OCI-LY3 (cell line): ENCODE results near the gene CMIP.

Source experiments
- H2AFZ ChIP-seq: fragments of 200-600, 300-600 bp; shearing (Covaris generic); 2 replicates; pipeline ENCODE4 v1.6.0; 2014; ENCODE audit warnings: antibody characterized with exemption, low read depth, low read length
- H3K27ac ChIP-seq: fragments of 200-600, 300-600 bp; sonication (generic); 2 replicates; pipeline ENCODE4 v1.5.1; 2014; ENCODE audit warnings: mild to moderate bottlenecking, low read length, moderate library complexity, mixed read lengths
- H3K27me3 ChIP-seq: fragments of 200-600, 300-600 bp; sonication (generic); 2 replicates; pipeline ENCODE4 v1.6.1; 2014; ENCODE audit warnings: low read depth, low read length, mixed read lengths
- H3K36me3 ChIP-seq: fragments of 200-600, 300-600 bp; sonication (generic); replicated peaks from 2 replicates; pipeline ENCODE3; 2014; ENCODE audit warnings: low read depth, low read length, mixed read lengths
- H3K4me1 ChIP-seq: fragments of 300-600, 200-600 bp; sonication (generic); 2 replicates; pipeline ENCODE4 v1.6.1; 2014; ENCODE audit warnings: low read length, mixed read lengths
- H3K4me2 ChIP-seq: fragments of 200-600, 300-600 bp; sonication (generic); 2 replicates; pipeline ENCODE4 v1.6.1; 2014; ENCODE audit warnings: low read length, mixed read lengths
- H3K4me3 ChIP-seq: fragments of 300-600, 200-600 bp; sonication (generic); 2 replicates; pipeline ENCODE4 v1.5.1; 2014; ENCODE audit warnings: antibody characterized with exemption, mild to moderate bottlenecking, low read length, moderate library complexity
- H3K79me2 ChIP-seq: fragments of 300-600, 200-600 bp; shearing (Covaris generic); 2 replicates; pipeline ENCODE4 v1.6.1; 2014; ENCODE audit warnings: mild to moderate bottlenecking, low read length, mixed read lengths
- H3K9ac ChIP-seq: fragments of 300-600, 200-600 bp; shearing (Covaris generic); 2 replicates; pipeline ENCODE4 v1.6.0; 2014; ENCODE audit warnings: mild to moderate bottlenecking, low read length, moderate library complexity
- H3K9me3 ChIP-seq: fragments of 200-600, 300-600 bp; shearing (Covaris generic); 2 replicates; pipeline ENCODE4 v1.6.1; 2014; ENCODE audit warnings: low read length, mixed read lengths; ENCODE audit not compliant: insufficient read depth
- H4K20me1 ChIP-seq: fragments of 200-600, 300-600 bp; sonication (generic); 2 replicates; pipeline ENCODE4 v1.6.1; 2016; ENCODE audit warnings: low read length, mixed read lengths; ENCODE audit not compliant: insufficient read depth
- CTCF ChIP-seq: fragments of 200-600, 300-600 bp; sonication (generic); IDR thresholded peaks from 2 replicates; pipeline ENCODE4 v1.5.1; 2014; ENCODE audit warnings: antibody characterized with exemption, low read length, low read depth
- EZH2phosphoT487 ChIP-seq: fragments of 200-600 bp; shearing (Covaris generic); IDR thresholded peaks from 2 replicates; pipeline ENCODE4 v1.6.1; 2018; ENCODE audit warnings: antibody characterized with exemption, mixed run types, low read depth

CMIP gene

GRCh38 chr16:81462683-81463082 lies 18.1 kb downstream of the CMIP start:
- H3K4me3 ChIP-seq = no peak overlapping the region
- no peak overlapping the region for H2AFZ ChIP-seq
- no peaks in the 10 kb centered on the region for H3K9me3 ChIP-seq
- no peak overlapping the region for H3K27ac ChIP-seq
- peaks cover 28% of the 10 kb centered on the region for H3K36me3 ChIP-seq
- H4K20me1 ChIP-seq = peaks cover 93% of the 10 kb centered on the region
- no peaks in the 10 kb centered on the region for H3K4me1 ChIP-seq
- H3K79me2 ChIP-seq = peaks cover 99% of the 10 kb centered on the region
- no peak overlapping the region for H3K9ac ChIP-seq
- TF ChIP-seq EZH2phosphoT487 (no peak), CTCF (no peak)
- no peak overlapping the region for H3K4me2 ChIP-seq
- H3K27me3 ChIP-seq = no peaks in the 10 kb centered on the region

GRCh38 chr16:81463296-81463890 lies 18.8 kb downstream of the CMIP start:
- no peaks in the 10 kb centered on the region for H3K27me3 ChIP-seq
- H3K79me2 ChIP-seq = peaks cover 99% of the 10 kb centered on the region
- H3K27ac ChIP-seq = no peak overlapping the region
- no peak overlapping the region for H3K4me3 ChIP-seq
- H3K9me3 ChIP-seq = no peaks in the 10 kb centered on the region
- H4K20me1 ChIP-seq = peaks cover 92% of the 10 kb centered on the region
- no peak overlapping the region for H2AFZ ChIP-seq
- no peak for TF ChIP-seq CTCF
- TF ChIP-seq EZH2phosphoT487 = no peak
- H3K4me1 ChIP-seq = peaks cover under 1% of the 10 kb centered on the region; the same call in 1 of the 2 replicates
- H3K36me3 ChIP-seq = peaks cover 26% of the 10 kb centered on the region
- H3K9ac ChIP-seq = no peak overlapping the region
- H3K4me2 ChIP-seq = no peak overlapping the region

GRCh38 chr16:81464279-81464678 lies 19.7 kb downstream of the CMIP start:
- no peak overlapping the region for H2AFZ ChIP-seq
- H4K20me1 ChIP-seq = peaks cover 92% of the 10 kb centered on the region
- peaks cover 9% of the 10 kb centered on the region for H3K4me1 ChIP-seq
- H3K9ac ChIP-seq = no peak overlapping the region
- TF ChIP-seq CTCF = no peak
- no peak for TF ChIP-seq EZH2phosphoT487
- H3K36me3 ChIP-seq = peaks cover 18% of the 10 kb centered on the region
- H3K27ac ChIP-seq = no peak overlapping the region
- peaks cover 99% of the 10 kb centered on the region for H3K79me2 ChIP-seq
- H3K4me3 ChIP-seq = no peak overlapping the region
- no peak overlapping the region for H3K4me2 ChIP-seq
- H3K27me3 ChIP-seq = no peaks in the 10 kb centered on the region
- no peaks in the 10 kb centered on the region for H3K9me3 ChIP-seq

- Histone ChIP-seq H3K4me1 (peaks cover 21% of the 10 kb centered on the region), H3K27ac (no peak overlapping the region), H3K4me3 (no peak overlapping the region), H3K36me3 (peaks cover 13% of the 10 kb centered on the region), H4K20me1 (peaks cover 91% of the 10 kb centered on the region), H3K27me3 (no peaks in the 10 kb centered on the region), H3K79me2 (peaks cover 97% of the 10 kb centered on the region), H3K4me2 (no peak overlapping the region), H3K9ac (no peak overlapping the region), H2AFZ (no peak overlapping the region), H3K9me3 (no peaks in the 10 kb centered on the region)
- TF ChIP-seq EZH2phosphoT487 (no peak), CTCF (no peak)
These were observed 20.9 kb downstream of the CMIP start for GRCh38 chr16:81465375-81465943.
